Measurements from ENCODE around the gene CREB5. TPM values are rescaled to one million over a fixed set of nuclear protein-coding genes. Genes with fewer than 3 reads are reported as not detected.

CREB5 gene
- total and polyA plus RNA-seq, 2 of the 13 experiments (the other 11 are each of a cell fraction or from before 2014, with no cell fraction given): 0.38 to 0.71 TPM

DNA sequence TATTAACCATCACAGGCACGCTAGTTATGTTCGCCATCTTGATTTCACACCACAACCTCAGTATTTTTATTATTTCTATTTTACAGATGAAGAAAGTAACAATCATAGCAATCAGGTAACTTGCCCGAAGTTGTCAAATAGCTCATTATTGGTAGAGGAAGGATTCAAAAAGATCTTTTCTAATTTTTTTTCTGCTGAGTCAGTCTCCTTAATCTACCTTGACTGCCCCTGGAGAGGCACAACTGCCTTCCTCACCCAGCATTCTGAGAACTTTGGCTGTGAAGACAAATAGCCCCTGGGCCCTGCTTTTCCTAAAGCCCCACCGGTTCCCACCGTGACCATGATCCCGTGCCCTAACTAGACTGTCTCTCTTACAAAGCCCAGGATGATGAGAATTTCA, 446.6 kb downstream of the CREB5 start:
- BruUV-seq (replicated peaks): no TSS peak
- no peak for FAIRE-seq
- no peak overlapping the region for H2AFZ ChIP-seq (ENCODE audit: low read length)
- no peak for ATAC-seq
- peaks cover 28% of the 10 kb centered on the region; the same call in 1 of the 2 replicates for H3K4me1 ChIP-seq (ENCODE audit: insufficient read depth, low read length)
- H4K20me1 ChIP-seq (ENCODE audit: insufficient read depth, low read length): no peaks in the 10 kb centered on the region
- H3K27ac ChIP-seq (ENCODE audit: extremely low read length, insufficient read depth, low read length): no peak overlapping the region
- ChIA-PET CTCF (ENCODE audit: low intra/inter-chr PET ratio, low total read pairs) (no interaction called here), POLR2A (no interaction called here)
- H3K27me3 ChIP-seq (ENCODE audit: control insufficient read depth in 1 of 2, insufficient read depth in 2 of 2, low read length in 2 of 2): peaks cover 1 to 9% of the 10 kb centered on the region in 2 experiments; a peak in 4 of 5 replicates
- in situ Hi-C loops (cut with HindIII; ENCODE audit: extremely low pct_ligation_motif_present, low pct_unique_long_range_greater_than_20kb) (loop anchor here (10.0 kb wide), 1 partner anchor 244 kb away; no protein-coding TSS in a partner anchor), intact Hi-C loops (cut with micrococcal nuclease; ENCODE audit: unreplicated experiment) (no loop called here)
- no peaks in the 10 kb centered on the region for H3K79me2 ChIP-seq (ENCODE audit: insufficient read depth, low read length)
- no peak overlapping the region for H3K4me3 ChIP-seq (replicated peaks in 1 of 3; ENCODE audit: insufficient read depth in 1 of 3, low read depth in 2 of 3, low read length in 3 of 3)
- H3K9ac ChIP-seq (ENCODE audit: insufficient read depth, low read depth, low read length): no peak overlapping the region
- 68% methylated on average over 6 of the region's 6 CpGs for WGBS (ENCODE audit: low lambda C conversion rate)
- TF ChIP-seq MAFK (conservative IDR thresholded peaks at IDR 0.05 in 1 of 2, IDR thresholded peaks at IDR 0.05 in 1 of 2; ENCODE audit: low read length in 2 of 2): peak in 1 of 2 experiments; percentile 61; a peak in 3 of 4 replicates
- no peak for TF ChIP-seq SATB2 (CRISPR knock-in tag; IDR thresholded peaks at IDR 0.05)
- TF ChIP-seq MAFF (IDR thresholded peaks at IDR 0.05; ENCODE audit: low read depth, low read length): peak; percentile 47; the same call in 1 of the 2 replicates
- DNase-seq (ENCODE audit: low spot score): no peak
- H3K36me3 ChIP-seq (replicated peaks in 1 of 2; ENCODE audit: control insufficient read depth in 1 of 2, insufficient read depth in 2 of 2, low read length in 2 of 2): no peaks in the 10 kb centered on the region
- no peaks in the 10 kb centered on the region for H3K9me3 ChIP-seq (ENCODE audit: low read length)
- H3K4me2 ChIP-seq (ENCODE audit: low read depth, low read length): no peak overlapping the region

DNA sequence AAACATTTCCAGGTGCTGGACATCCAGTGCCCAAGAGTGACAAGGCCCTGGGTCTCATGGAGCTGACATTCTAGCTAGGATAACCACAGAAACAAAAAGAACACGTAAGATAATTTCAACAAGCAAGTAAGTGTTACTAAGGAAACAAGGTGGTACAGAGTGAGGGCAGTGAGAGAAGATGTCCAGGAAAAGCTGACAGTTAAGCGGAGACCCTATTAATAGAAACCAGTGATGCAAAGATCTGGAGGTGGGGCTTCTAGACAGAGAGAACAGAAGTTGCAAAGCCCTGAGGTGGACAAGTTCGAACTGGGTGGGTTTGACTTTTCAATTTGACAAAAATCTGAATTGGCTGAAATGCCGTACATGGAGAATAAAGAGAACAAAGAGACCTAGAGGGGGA, 449.5 kb downstream of the CREB5 start:
- peaks cover 7% of the 10 kb centered on the region; the same call in 1 of the 2 replicates for H3K4me1 ChIP-seq (ENCODE audit: insufficient read depth, low read length)
- intact Hi-C loops (cut with micrococcal nuclease; ENCODE audit: unreplicated experiment) (no loop called here), in situ Hi-C loops (cut with HindIII; ENCODE audit: extremely low pct_ligation_motif_present, low pct_unique_long_range_greater_than_20kb) (no loop called here)
- CTCF ChIA-PET (ENCODE audit: low intra/inter-chr PET ratio, low total read pairs): no interaction called here
- no peak for ATAC-seq
- BruUV-seq (replicated peaks): no TSS peak
- no peaks in the 10 kb centered on the region for H3K79me2 ChIP-seq (ENCODE audit: insufficient read depth, low read length)
- FAIRE-seq: no peak
- no peaks in the 10 kb centered on the region for H3K9me3 ChIP-seq (ENCODE audit: low read length)
- H3K36me3 ChIP-seq (replicated peaks in 1 of 2; ENCODE audit: control insufficient read depth in 1 of 2, insufficient read depth in 2 of 2, low read length in 2 of 2): no peaks in the 10 kb centered on the region
- H3K9ac ChIP-seq (ENCODE audit: insufficient read depth, low read depth, low read length): no peak overlapping the region
- peaks cover 1 to 25% of the 10 kb centered on the region in 2 experiments; a peak in 4 of 5 replicates for H3K27me3 ChIP-seq (ENCODE audit: control insufficient read depth in 1 of 2, insufficient read depth in 2 of 2, low read length in 2 of 2)
- no peak overlapping the region for H3K4me2 ChIP-seq (ENCODE audit: low read depth, low read length)
- H3K4me3 ChIP-seq (replicated peaks in 1 of 3; ENCODE audit: insufficient read depth in 1 of 3, low read depth in 2 of 3, low read length in 3 of 3): no peak overlapping the region
- 34% methylated on average over 4 of the region's 4 CpGs for WGBS (ENCODE audit: low lambda C conversion rate)
- POLR2A ChIA-PET: no interaction called here
- DNase-seq (ENCODE audit: low spot score): no peak
- no peak overlapping the region for H2AFZ ChIP-seq (ENCODE audit: low read length)
- H4K20me1 ChIP-seq (ENCODE audit: insufficient read depth, low read length): no peaks in the 10 kb centered on the region
- H3K27ac ChIP-seq (ENCODE audit: extremely low read length, insufficient read depth, low read length): no peak overlapping the region
- no peak for TF ChIP-seq DPF2 (CRISPR knock-in tag; IDR thresholded peaks at IDR 0.05; ENCODE audit: borderline replicate concordance, low read depth)
- no peak for TF ChIP-seq ZNF775 (CRISPR knock-in tag; IDR thresholded peaks at IDR 0.05; ENCODE audit: borderline replicate concordance)
- TF ChIP-seq, protein P1, sequence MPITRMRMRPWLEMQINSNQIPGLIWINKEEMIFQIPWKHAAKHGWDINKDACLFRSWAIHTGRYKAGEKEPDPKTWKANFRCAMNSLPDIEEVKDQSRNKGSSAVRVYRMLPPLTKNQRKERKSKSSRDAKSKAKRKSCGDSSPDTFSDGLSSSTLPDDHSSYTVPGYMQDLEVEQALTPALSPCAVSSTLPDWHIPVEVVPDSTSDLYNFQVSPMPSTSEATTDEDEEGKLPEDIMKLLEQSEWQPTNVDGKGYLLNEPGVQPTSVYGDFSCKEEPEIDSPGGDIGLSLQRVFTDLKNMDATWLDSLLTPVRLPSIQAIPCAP (CRISPR knock-in tag; IDR thresholded peaks at IDR 0.05; ENCODE audit: low read depth): no peak
- TF ChIP-seq, protein P2, sequence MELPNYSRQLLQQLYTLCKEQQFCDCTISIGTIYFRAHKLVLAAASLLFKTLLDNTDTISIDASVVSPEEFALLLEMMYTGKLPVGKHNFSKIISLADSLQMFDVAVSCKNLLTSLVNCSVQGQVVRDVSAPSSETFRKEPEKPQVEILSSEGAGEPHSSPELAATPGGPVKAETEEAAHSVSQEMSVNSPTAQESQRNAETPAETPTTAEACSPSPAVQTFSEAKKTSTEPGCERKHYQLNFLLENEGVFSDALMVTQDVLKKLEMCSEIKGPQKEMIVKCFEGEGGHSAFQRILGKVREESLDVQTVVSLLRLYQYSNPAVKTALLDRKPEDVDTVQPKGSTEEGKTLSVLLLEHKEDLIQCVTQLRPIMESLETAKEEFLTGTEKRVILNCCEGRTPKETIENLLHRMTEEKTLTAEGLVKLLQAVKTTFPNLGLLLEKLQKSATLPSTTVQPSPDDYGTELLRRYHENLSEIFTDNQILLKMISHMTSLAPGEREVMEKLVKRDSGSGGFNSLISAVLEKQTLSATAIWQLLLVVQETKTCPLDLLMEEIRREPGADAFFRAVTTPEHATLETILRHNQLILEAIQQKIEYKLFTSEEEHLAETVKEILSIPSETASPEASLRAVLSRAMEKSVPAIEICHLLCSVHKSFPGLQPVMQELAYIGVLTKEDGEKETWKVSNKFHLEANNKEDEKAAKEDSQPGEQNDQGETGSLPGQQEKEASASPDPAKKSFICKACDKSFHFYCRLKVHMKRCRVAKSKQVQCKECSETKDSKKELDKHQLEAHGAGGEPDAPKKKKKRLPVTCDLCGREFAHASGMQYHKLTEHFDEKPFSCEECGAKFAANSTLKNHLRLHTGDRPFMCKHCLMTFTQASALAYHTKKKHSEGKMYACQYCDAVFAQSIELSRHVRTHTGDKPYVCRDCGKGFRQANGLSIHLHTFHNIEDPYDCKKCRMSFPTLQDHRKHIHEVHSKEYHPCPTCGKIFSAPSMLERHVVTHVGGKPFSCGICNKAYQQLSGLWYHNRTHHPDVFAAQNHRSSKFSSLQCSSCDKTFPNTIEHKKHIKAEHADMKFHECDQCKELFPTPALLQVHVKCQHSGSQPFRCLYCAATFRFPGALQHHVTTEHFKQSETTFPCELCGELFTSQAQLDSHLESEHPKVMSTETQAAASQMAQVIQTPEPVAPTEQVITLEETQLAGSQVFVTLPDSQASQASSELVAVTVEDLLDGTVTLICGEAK (IDR thresholded peaks at IDR 0.05): no peak
- TF ChIP-seq, protein P2 (CRISPR knock-in tag; IDR thresholded peaks at IDR 0.05): no peak
- TF ChIP-seq HMG20B (CRISPR knock-in tag; conservative IDR thresholded peaks at IDR 0.05): no peak
